Common myeloid progenitor, CD34-positive (primary cell): ENCODE measurements around the gene ADM2.

Experiments
- CTCF ChIA-PET: fragments of 350-600 bp; sonication (Branson Sonifier 250); formaldehyde crosslinking; loops from one replicate; lab custom pipeline; 2021; ENCODE audit warnings: antibody characterized with exemption; lab: Charles Lee
- POLR2A ChIA-PET: fragments of 350-600 bp; sonication (Branson Sonifier 250); formaldehyde crosslinking; loops from one replicate; lab custom pipeline; 2021; ENCODE audit warnings: antibody characterized with exemption; lab: Charles Lee
- DNase-seq, 3 donors: peaks; one replicate each; pipeline versions ENCODE4 v3.0.0 to v3.0.0-alpha.2; 2013
- H3K27ac ChIP-seq, 2 experiments: 1 replicate in 1 of 2; 2 replicates in 1 of 2; pipeline ENCODE4 v1.7.0; 2013; ENCODE audit warnings: inconsistent platforms in 2 of 2, low read length in 2 of 2, mild to moderate bottlenecking in 2 of 2, low read depth in 1 of 2, moderate library complexity in 1 of 2; ENCODE audit not compliant: severe bottlenecking in 2 of 2, insufficient read depth in 1 of 2, poor library complexity in 1 of 2
- H3K27me3 ChIP-seq, 5 experiments: replicated peaks in 2 of 5; 1 replicate in 3 of 5; 2 replicates in 2 of 5; pipeline versions ENCODE4 v1.6.1 to v1.7.0; 2013; ENCODE audit warnings: low read length in 4 of 5, mild to moderate bottlenecking in 2 of 5, moderate library complexity in 2 of 5, inconsistent platforms in 1 of 5; ENCODE audit not compliant: insufficient read depth in 5 of 5, control insufficient read depth in 4 of 5
- H3K36me3 ChIP-seq, 4 experiments: 1 replicate in 2 of 4; 2 replicates in 2 of 4; pipeline versions ENCODE4 v1.6.1 to v1.7.0; 2013; ENCODE audit warnings: low read length in 3 of 4, control low read depth in 1 of 4, mild to moderate bottlenecking in 1 of 4; ENCODE audit not compliant: control insufficient read depth in 4 of 4, insufficient read depth in 4 of 4
- H3K4me1 ChIP-seq, 4 experiments: 1 replicate in 3 of 4; 2 replicates in 1 of 4; pipeline versions ENCODE4 v1.6.1 to v1.7.1; 2013; ENCODE audit warnings: low read length in 3 of 4, mild to moderate bottlenecking in 3 of 4, control low read depth in 1 of 4, inconsistent platforms in 1 of 4, moderate library complexity in 1 of 4; ENCODE audit not compliant: control insufficient read depth in 4 of 4, insufficient read depth in 4 of 4; ENCODE audit errors: control extremely low read depth in 1 of 4
- H3K4me3 ChIP-seq, 7 experiments: 1 replicate in 4 of 7; 2 replicates in 3 of 7; pipeline versions ENCODE4 v1.5.1 to v1.7.0; 2013; ENCODE audit warnings: mild to moderate bottlenecking in 7 of 7, low read length in 6 of 7, moderate library complexity in 6 of 7, inconsistent platforms in 2 of 7, low read depth in 2 of 7, control low read depth in 1 of 7; ENCODE audit not compliant: insufficient read depth in 4 of 7, control insufficient read depth in 1 of 7; ENCODE audit errors: extremely low read depth in 1 of 7
- H3K9me3 ChIP-seq, 5 experiments: 1 replicate in 4 of 5; 2 replicates in 1 of 5; pipeline versions ENCODE4 v1.6.1 to v1.7.1; 2013; ENCODE audit warnings: low read length in 4 of 5, mild to moderate bottlenecking in 2 of 5, inconsistent platforms in 1 of 5, low read depth in 1 of 5, moderate library complexity in 1 of 5; ENCODE audit not compliant: control insufficient read depth in 4 of 5, insufficient read depth in 2 of 5; ENCODE audit errors: control extremely low read depth in 1 of 5
- WGBS: methylation state at CpG from one replicate; pipeline ENCODE4 v1.1.5; 2013; ENCODE audit not compliant: insufficient coverage; 5-methylcytosine and 5-hydroxymethylcytosine counted together

ADM2 gene

GRCh38 chr22:50497093-50497492 is 15.8 kb downstream of the ADM2 start:
- Histone ChIP-seq H3K4me1 (peaks cover 0 to 9% (median 2%) of the 10 kb centered on the region in 4 experiments), H3K36me3 (no peaks in the 10 kb centered on the region), H3K4me3 (no peak overlapping the region), H3K9me3 (no peaks in the 10 kb centered on the region), H3K27ac (no peak overlapping the region), H3K27me3 (no peaks in the 10 kb centered on the region)
- DNase-seq, result no peak
- CTCF ChIA-PET, result interaction anchor here (0.6 to 8.2 kb wide), 16 partner anchors 12 to 366 kb away, joined by 3 to 63 read pairs (median 4); partner anchors contain the start of genes HDAC10, MIOX and SYCE3
- POLR2A ChIA-PET, result no interaction called here
- 96% methylated on average over 5 of the region's 6 CpGs for WGBS

GRCh38 chr22:50498322-50498890 is 17.1 kb downstream of the ADM2 start:
- no peak overlapping the region for H3K27ac ChIP-seq
- ChIA-PET POLR2A (interaction anchor here (1.0 kb wide), 1 partner anchor 28 kb away, joined by 4 read pairs; no protein-coding TSS in a partner anchor), CTCF (interaction anchor here (0.7 to 8.2 kb wide), 13 partner anchors 9 to 223 kb away, joined by 3 to 63 read pairs (median 4); partner anchors contain the start of genes LMF2, MIOX, SBF1 and SCO2)
- peaks cover 0 to 10% (median 7%) of the 10 kb centered on the region in 4 experiments for H3K36me3 ChIP-seq
- H3K4me3 ChIP-seq, result no peak overlapping the region
- no peaks in the 10 kb centered on the region for H3K9me3 ChIP-seq
- 30% methylated on average over 6 of the region's 13 CpGs for WGBS
- peaks cover 0 to 9% (median 2%) of the 10 kb centered on the region in 4 experiments for H3K4me1 ChIP-seq
- peak; percentile 59 to 80 (median 69) for DNase-seq
- H3K27me3 ChIP-seq, result no peaks in the 10 kb centered on the region

DNA sequence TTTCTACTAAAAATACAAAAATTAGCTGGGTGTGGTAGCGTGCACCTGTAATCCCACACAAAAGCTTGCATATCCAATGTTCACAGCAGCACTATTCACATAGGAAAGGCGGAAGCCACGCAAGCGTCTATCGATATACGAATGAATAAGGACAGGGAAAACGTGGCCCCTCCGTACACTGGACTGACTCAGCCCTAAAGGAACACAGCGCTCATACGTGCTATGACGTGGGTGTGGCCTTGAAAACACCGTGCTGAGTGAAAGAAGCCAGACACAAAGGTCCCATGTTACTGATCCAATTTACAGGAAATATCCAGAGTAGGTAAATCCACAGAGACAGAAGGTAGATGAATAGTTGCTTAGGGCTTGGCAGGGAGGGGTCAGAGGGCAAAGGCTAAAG is 19.1 kb downstream of the ADM2 start:
- over 99% methylated on average over 11 of the region's 12 CpGs for WGBS
- POLR2A ChIA-PET, result no interaction called here
- Histone ChIP-seq H3K9me3 (no peaks in the 10 kb centered on the region), H3K4me3 (no peak overlapping the region), H3K27me3 (no peaks in the 10 kb centered on the region), H3K4me1 (peaks cover 0 to 9% (median 2%) of the 10 kb centered on the region in 4 experiments), H3K27ac (no peak overlapping the region), H3K36me3 (peaks cover 6 to 23% (median 15%) of the 10 kb centered on the region in 4 experiments)
- no peak for DNase-seq
- CTCF ChIA-PET, result interaction anchor here (0.9 to 8.2 kb wide), 4 partner anchors 11 to 44 kb away, joined by 3 to 63 read pairs (median 9); partner anchors contain the start of gene SCO2

DNA sequence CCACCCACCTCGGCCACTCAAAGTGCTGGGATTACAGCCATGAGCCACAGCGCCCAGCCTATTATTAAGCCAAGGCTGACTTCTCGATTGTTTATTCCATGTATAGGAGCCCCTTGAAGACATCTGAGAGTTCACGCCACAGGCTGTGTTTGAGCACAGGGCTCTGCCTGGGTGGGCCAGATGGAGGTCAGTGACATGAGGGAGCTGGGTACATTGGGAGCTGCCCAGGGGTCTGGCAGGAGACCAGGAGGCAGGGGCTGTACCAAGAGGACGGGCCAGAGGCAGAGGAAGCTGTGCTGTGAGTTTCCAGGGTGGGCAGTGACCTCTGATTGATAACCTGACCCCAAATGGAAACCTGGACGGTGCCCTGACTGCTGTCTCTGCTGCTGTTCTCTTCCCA is 20.8 kb downstream of the ADM2 start:
- WGBS, result 96% methylated on average over 6 of the region's 6 CpGs
- Histone ChIP-seq H3K4me1 (peaks cover 0 to 19% (median 14%) of the 10 kb centered on the region in 4 experiments), H3K36me3 (peaks cover 6 to 29% (median 19%) of the 10 kb centered on the region in 4 experiments), H3K27me3 (no peaks in the 10 kb centered on the region), H3K27ac (no peak overlapping the region), H3K9me3 (no peaks in the 10 kb centered on the region), H3K4me3 (no peak overlapping the region)
- no peak for DNase-seq
- POLR2A ChIA-PET, result no interaction called here
- CTCF ChIA-PET, result interaction anchor here (1.0 to 3.1 kb wide), 3 partner anchors 11 to 35 kb away, joined by 3 to 13 read pairs (median 7); no protein-coding TSS in a partner anchor

- DNase-seq, result no peak
- POLR2A ChIA-PET, result no interaction called here
- WGBS, result 98% methylated on average over 21 of the region's 24 CpGs
These were observed 21.5 kb downstream of the ADM2 start for GRCh38 chr22:50502628-50503474.

GRCh38 chr22:50503475-50504145 is 22.3 kb downstream of the ADM2 start:
- Histone ChIP-seq H3K4me3 (no peak overlapping the region), H3K36me3 (peaks cover 6 to 29% (median 19%) of the 10 kb centered on the region in 4 experiments), H3K27ac (no peak overlapping the region), H3K9me3 (no peaks in the 10 kb centered on the region), H3K27me3 (no peaks in the 10 kb centered on the region), H3K4me1 (peaks cover under 1 to 16% (median 14%) of the 10 kb centered on the region in 4 experiments)
- CTCF ChIA-PET, result interaction anchor here (0.8 to 1.4 kb wide), 3 partner anchors 13 to 61 kb away, joined by 3 to 7 read pairs (median 3); no protein-coding TSS in a partner anchor
- POLR2A ChIA-PET, result no interaction called here
- no peak for DNase-seq
- 93% methylated on average over 12 of the region's 26 CpGs for WGBS

More at GRCh38 chr22:50502628-50503474, 21.5 kb downstream of the ADM2 start:
- no peak overlapping the region for H3K4me3 ChIP-seq
- H3K36me3 ChIP-seq, result peaks cover 6 to 29% (median 19%) of the 10 kb centered on the region in 4 experiments
- H3K4me1 ChIP-seq, result peaks cover 0 to 19% (median 15%) of the 10 kb centered on the region in 4 experiments
- no peaks in the 10 kb centered on the region for H3K9me3 ChIP-seq
- H3K27me3 ChIP-seq, result no peaks in the 10 kb centered on the region
- CTCF ChIA-PET, result interaction anchor here (0.8 to 3.1 kb wide), 5 partner anchors 12 to 62 kb away, joined by 3 to 13 read pairs (median 3); no protein-coding TSS in a partner anchor
- no peak overlapping the region for H3K27ac ChIP-seq
